ENCODE data around the gene IL24. TPM values are rescaled to one million over a fixed set of nuclear protein-coding genes. Genes with fewer than 3 reads are reported as not detected.
A peak's percentile ranks its signal among the peaks of the same experiment; 100 is the strongest.

The IL24 gene
- total RNA-seq, 1 donor from 2014 or later = not detected

DNA sequence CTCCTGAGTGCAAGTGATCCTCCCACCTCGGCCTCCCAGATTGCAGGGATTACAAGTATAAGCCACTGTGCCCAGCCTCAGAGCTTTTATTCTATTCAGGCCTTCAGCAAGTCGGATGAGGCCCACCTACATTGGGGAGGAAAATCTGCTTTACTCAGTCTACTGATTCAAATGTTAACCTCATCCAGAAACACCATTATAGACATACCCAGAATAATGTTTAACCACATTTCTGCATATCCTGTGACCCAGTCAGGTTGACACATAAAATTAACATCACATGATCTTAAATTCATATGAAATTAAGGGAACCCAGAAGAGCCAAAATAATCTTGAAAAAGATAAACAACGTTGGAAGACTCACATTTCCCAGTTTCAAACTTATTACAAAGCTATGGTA, 16.9 kb upstream of the IL24 start:
- Mint-ChIP-seq H3K4me3 (ENCODE audit: unreplicated experiment) (no peak overlapping the region), H3K36me3 (ENCODE audit: low read depth) (no peaks in the 10 kb centered on the region), H3K27ac (ENCODE audit: unreplicated experiment) (no peak overlapping the region), H3K4me1 (ENCODE audit: low read depth) (no peaks in the 10 kb centered on the region), H3K27me3 (ENCODE audit: low read depth) (peaks cover 12% of the 10 kb centered on the region), H3K9me3 (ENCODE audit: low read depth) (peaks cover 35% of the 10 kb centered on the region)
- TF ChIP-seq CTCF (IDR thresholded peaks at IDR 0.05) = no peak
- DNase-seq (ENCODE audit: low spot score) = no peak

GRCh38 chr1:206882555-206882954, 14.7 kb upstream of the IL24 start:
- Mint-ChIP-seq H3K27ac (ENCODE audit: unreplicated experiment) (no peak overlapping the region), H3K9me3 (ENCODE audit: low read depth) (peaks cover 25% of the 10 kb centered on the region), H3K4me3 (ENCODE audit: unreplicated experiment) (no peak overlapping the region), H3K4me1 (ENCODE audit: low read depth) (no peaks in the 10 kb centered on the region), H3K27me3 (ENCODE audit: low read depth) (peaks cover 22% of the 10 kb centered on the region), H3K36me3 (ENCODE audit: low read depth) (no peaks in the 10 kb centered on the region)
- no peak for DNase-seq (ENCODE audit: low spot score)
- TF ChIP-seq CTCF (IDR thresholded peaks at IDR 0.05) = peak; percentile 29

GRCh38 chr1:206883160-206883559, 14.1 kb upstream of the IL24 start:
- Mint-ChIP-seq H3K27ac (ENCODE audit: unreplicated experiment) (no peak overlapping the region), H3K27me3 (ENCODE audit: low read depth) (peaks cover 22% of the 10 kb centered on the region), H3K9me3 (ENCODE audit: low read depth) (peaks cover 21% of the 10 kb centered on the region), H3K36me3 (ENCODE audit: low read depth) (no peaks in the 10 kb centered on the region), H3K4me1 (ENCODE audit: low read depth) (no peaks in the 10 kb centered on the region), H3K4me3 (ENCODE audit: unreplicated experiment) (no peak overlapping the region)
- no peak for DNase-seq (ENCODE audit: low spot score)
- no peak for TF ChIP-seq CTCF (IDR thresholded peaks at IDR 0.05)

GRCh38 chr1:206883876-206884275, 13.4 kb upstream of the IL24 start:
- DNase-seq (ENCODE audit: low spot score) = no peak
- Mint-ChIP-seq H3K9me3 (ENCODE audit: low read depth) (peaks cover 14% of the 10 kb centered on the region), H3K27ac (ENCODE audit: unreplicated experiment) (no peak overlapping the region), H3K4me3 (ENCODE audit: unreplicated experiment) (no peak overlapping the region), H3K27me3 (ENCODE audit: low read depth) (peaks cover 25% of the 10 kb centered on the region), H3K36me3 (ENCODE audit: low read depth) (no peaks in the 10 kb centered on the region), H3K4me1 (ENCODE audit: low read depth) (no peaks in the 10 kb centered on the region)
- TF ChIP-seq CTCF (IDR thresholded peaks at IDR 0.05) = no peak

DNA sequence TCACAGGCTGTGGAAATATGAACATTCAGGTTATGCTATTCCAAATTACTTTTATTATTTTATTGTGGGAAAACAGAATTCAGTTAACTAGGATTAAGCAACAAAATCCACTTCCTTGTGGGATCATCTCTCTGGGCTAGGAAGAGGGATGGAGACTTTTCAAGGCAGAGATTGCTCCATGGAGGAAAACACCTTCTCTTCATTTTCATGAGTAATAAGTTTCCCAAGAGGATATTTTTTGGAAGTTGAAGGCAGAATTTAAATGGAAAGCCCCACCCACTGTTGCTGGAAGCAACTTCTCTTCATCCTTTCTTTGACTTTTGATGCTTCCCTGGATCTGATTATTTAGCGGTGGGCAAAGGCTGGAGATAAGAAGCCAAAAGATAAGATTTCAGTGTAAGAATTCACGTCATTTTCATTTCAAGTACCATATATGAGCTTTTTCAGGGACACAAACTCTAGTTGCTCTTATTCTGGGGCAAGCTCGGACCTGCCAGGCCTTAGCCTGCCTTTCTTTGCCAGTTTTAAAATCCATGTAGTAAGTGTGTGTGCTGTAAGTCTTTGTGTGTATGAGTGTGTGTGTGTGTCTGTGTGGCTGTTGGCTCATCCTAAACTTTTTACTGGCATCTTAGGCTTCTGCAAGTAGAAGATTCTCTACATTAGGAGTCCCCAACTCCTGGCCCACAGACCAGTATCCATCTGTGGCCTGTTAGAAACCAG, 11.7 kb upstream of the IL24 start:
- Mint-ChIP-seq H3K27ac (ENCODE audit: unreplicated experiment) (no peak overlapping the region), H3K9me3 (ENCODE audit: low read depth) (peaks cover 5% of the 10 kb centered on the region), H3K4me1 (ENCODE audit: low read depth) (peaks cover 3% of the 10 kb centered on the region), H3K27me3 (ENCODE audit: low read depth) (peaks cover 27% of the 10 kb centered on the region), H3K36me3 (ENCODE audit: low read depth) (no peaks in the 10 kb centered on the region), H3K4me3 (ENCODE audit: unreplicated experiment) (no peak overlapping the region)
- no peak for TF ChIP-seq CTCF (IDR thresholded peaks at IDR 0.05)
- DNase-seq (ENCODE audit: low spot score) = no peak
